OCI-LY1 (cell line): ENCODE data around the gene PSMB10.

Experiments used
- CTCF ChIP-seq: fragments of 200-600 bp; sonication (generic), shearing (Covaris generic); IDR thresholded peaks from 2 replicates; pipeline ENCODE4 v1.5.1; 2017; ENCODE audit warnings: mild to moderate bottlenecking, antibody characterized with exemption, low read length, moderate library complexity, mixed read lengths
- EZH2 ChIP-seq: fragments of 200-600 bp; sonication (generic), shearing (Covaris generic); IDR thresholded peaks from 2 replicates; pipeline ENCODE4 v1.8.0; 2017; ENCODE audit warnings: borderline replicate concordance, mixed run types, mild to moderate bottlenecking, antibody characterized with exemption, low read length, moderate library complexity, mixed read lengths

GRCh38 chr16:67935101-67935401 is 1.6 kb downstream of the PSMB10 start:
- TF ChIP-seq CTCF (no peak), EZH2 (no peak)
